ENCODE results near the gene ULBP1. TPM values are rescaled to one million over a fixed set of nuclear protein-coding genes. Genes with fewer than 3 reads are reported as not detected.
A peak's percentile ranks its signal among the peaks of the same experiment; 100 is the strongest.
"Not testable (repeated sequence)": the region's sequence is repeated elsewhere in the genome, so short reads cannot be mapped to it uniquely, and the experiment has no call there.

The ULBP1 gene
- total and polyA plus RNA-seq, 3 experiments from 2014 or later, result 0.60 to 0.74 TPM; not detected in 1

DNA sequence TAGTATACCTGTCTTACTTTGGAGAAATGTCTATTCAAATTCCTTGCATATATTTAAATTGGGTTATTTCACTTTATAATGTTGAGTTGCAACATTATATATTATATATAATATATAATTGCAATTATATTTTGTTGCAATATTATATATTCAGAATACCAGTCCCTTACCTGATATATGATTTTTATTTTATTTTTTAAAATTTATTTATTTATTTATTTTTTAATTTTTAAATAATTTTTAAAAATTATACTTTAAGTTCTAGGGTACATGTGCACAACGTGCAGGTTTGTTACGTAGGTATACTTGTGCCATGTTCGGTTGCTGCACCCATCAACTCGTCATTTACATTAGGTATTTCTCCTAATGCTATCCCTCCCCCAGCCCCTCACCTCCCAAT lies 36.7 kb upstream of the ULBP1 start:
- POLR2A ChIA-PET; H3K9me3 Mint-ChIP-seq; H3K36me3 ChIP-seq (ENCODE audit: insufficient read depth, low read length); H3K27ac ChIP-seq (ENCODE audit: low read depth, low read length); H3K4me3 Mint-ChIP-seq; DNase-seq; H3K4me3 ChIP-seq (ENCODE audit: low read length); CTCF ChIA-PET; H3K9me3 ChIP-seq (ENCODE audit: low read length); H3K36me3 Mint-ChIP-seq; H3K27ac Mint-ChIP-seq: not testable (repeated sequence)
- peaks cover 20% of the 10 kb centered on the region for H3K4me1 ChIP-seq (ENCODE audit: insufficient read depth, low read length)
- peaks cover 80 to 92% of the 10 kb centered on the region in 2 donors for H3K27me3 Mint-ChIP-seq
- H3K4me1 Mint-ChIP-seq, result peaks cover 23 to 33% (median 26%) of the 10 kb centered on the region in 3 donors
- peaks cover 58% of the 10 kb centered on the region for H3K27me3 ChIP-seq (ENCODE audit: insufficient read depth, low read length, poor library complexity, severe bottlenecking)

DNA sequence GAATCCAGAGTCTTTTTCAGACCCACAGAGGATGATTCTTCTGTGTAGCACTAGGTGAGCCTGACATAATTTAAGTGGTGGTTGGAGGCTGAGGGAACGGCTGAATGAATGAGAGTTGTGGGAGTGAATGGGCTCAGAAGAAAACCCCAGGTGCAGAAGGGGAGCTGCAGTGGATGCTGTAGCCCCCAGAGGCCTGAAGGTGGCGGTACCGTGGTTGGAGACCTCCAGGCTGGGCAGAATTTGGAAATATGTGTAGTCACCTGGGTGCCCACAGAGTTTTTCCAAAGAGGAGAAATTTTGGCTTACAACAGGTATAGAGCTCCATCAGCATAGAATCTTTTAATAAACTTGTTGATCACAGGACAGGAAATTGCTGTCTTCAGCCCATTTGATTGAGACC lies 34.3 kb upstream of the ULBP1 start:
- peak overlapping the region in 1 of 8 donors; percentile 15 for H3K27ac Mint-ChIP-seq
- no peaks in the 10 kb centered on the region for H3K36me3 Mint-ChIP-seq
- Histone ChIP-seq H3K27ac (ENCODE audit: low read depth, low read length) (no peak overlapping the region), H3K4me3 (ENCODE audit: low read length) (no peak overlapping the region), H3K4me1 (ENCODE audit: insufficient read depth, low read length) (peaks cover 14% of the 10 kb centered on the region), H3K36me3 (ENCODE audit: insufficient read depth, low read length) (no peaks in the 10 kb centered on the region), H3K27me3 (ENCODE audit: insufficient read depth, low read length, poor library complexity, severe bottlenecking) (peaks cover 52% of the 10 kb centered on the region), H3K9me3 (ENCODE audit: low read length) (no peaks in the 10 kb centered on the region)
- ChIA-PET CTCF (no interaction called here), POLR2A (no interaction called here)
- H3K4me1 Mint-ChIP-seq, result peaks cover 8 to 13% (median 12%) of the 10 kb centered on the region in 3 donors
- peaks cover 73 to 90% of the 10 kb centered on the region in 2 donors for H3K27me3 Mint-ChIP-seq
- H3K9me3 Mint-ChIP-seq, result no peaks in the 10 kb centered on the region
- no peak overlapping the region for H3K4me3 Mint-ChIP-seq
- DNase-seq, result no peak

DNA sequence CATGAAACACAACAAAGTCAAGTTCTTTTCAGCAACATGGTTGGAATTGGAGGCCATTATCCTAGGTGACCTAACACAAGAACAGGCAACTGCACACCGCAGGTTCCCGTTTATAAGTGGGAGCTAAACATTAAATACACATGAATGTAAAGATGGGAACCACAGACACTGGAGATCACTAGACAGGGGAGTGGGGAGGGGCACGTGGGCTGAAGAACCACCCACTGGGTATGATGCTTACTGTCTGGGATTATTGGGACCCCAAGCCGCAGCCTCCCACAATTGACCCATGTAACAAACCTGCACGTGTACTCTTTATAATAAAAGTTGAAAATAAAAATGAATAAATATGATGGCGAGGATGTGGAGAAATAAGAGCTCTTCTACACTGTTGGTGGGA lies 32.2 kb upstream of the ULBP1 start:
- H3K4me3 Mint-ChIP-seq, result no peak overlapping the region
- Histone ChIP-seq H3K4me3 (ENCODE audit: low read length) (no peak overlapping the region), H3K27me3 (ENCODE audit: insufficient read depth, low read length, poor library complexity, severe bottlenecking) (peaks cover 55% of the 10 kb centered on the region), H3K27ac (ENCODE audit: low read depth, low read length) (no peak overlapping the region), H3K4me1 (ENCODE audit: insufficient read depth, low read length) (peaks cover under 1% of the 10 kb centered on the region), H3K36me3 (ENCODE audit: insufficient read depth, low read length) (no peaks in the 10 kb centered on the region), H3K9me3 (ENCODE audit: low read length) (no peaks in the 10 kb centered on the region)
- H3K27me3 Mint-ChIP-seq, result peaks cover 76 to 95% of the 10 kb centered on the region in 2 donors
- no peaks in the 10 kb centered on the region for H3K9me3 Mint-ChIP-seq
- H3K4me1 Mint-ChIP-seq, result peaks cover under 1 to 1% (median under 1%) of the 10 kb centered on the region in 3 donors
- no peak overlapping the region for H3K27ac Mint-ChIP-seq
- H3K36me3 Mint-ChIP-seq, result no peaks in the 10 kb centered on the region
- DNase-seq, result no peak
- CTCF ChIA-PET, result interaction anchor here (1.0 to 1.4 kb wide), 3 partner anchors 79 to 86 kb away, joined by 3 to 4 read pairs (median 3); no protein-coding TSS in a partner anchor
- POLR2A ChIA-PET, result no interaction called here

DNA sequence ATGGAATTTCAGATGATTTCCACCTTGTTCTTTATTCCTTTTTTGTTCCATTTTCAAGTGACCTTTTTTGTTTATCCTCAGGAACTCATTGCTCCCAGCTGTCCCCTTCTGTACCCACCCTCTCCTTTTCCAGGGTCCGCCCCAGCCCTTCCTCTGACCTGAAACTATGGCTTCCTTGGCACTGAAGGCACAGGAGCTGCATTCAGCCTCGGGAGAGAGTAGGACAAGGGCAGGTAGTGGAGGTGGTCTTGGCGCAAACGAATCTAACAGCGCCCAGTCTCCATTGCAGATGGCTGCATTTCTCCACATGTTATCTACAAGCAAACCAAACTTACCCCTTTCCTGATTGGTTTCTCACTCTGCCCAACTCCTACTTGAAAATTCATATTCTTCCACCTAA lies 30.7 kb upstream of the ULBP1 start:
- Mint-ChIP-seq H3K27me3 (peaks cover 80 to 96% of the 10 kb centered on the region in 2 donors), H3K36me3 (no peaks in the 10 kb centered on the region), H3K9me3 (no peaks in the 10 kb centered on the region), H3K4me1 (peaks cover 4 to 7% (median 4%) of the 10 kb centered on the region in 3 donors), H3K27ac (no peak overlapping the region), H3K4me3 (peak overlapping the region in 1 of 7 donors; percentile 28)
- no peaks in the 10 kb centered on the region for H3K36me3 ChIP-seq (ENCODE audit: insufficient read depth, low read length)
- H3K27ac ChIP-seq (ENCODE audit: low read depth, low read length), result no peak overlapping the region
- no peaks in the 10 kb centered on the region for H3K9me3 ChIP-seq (ENCODE audit: low read length)
- peaks cover 65% of the 10 kb centered on the region for H3K27me3 ChIP-seq (ENCODE audit: insufficient read depth, low read length, poor library complexity, severe bottlenecking)
- H3K4me1 ChIP-seq (ENCODE audit: insufficient read depth, low read length), result peaks cover 6% of the 10 kb centered on the region
- ChIA-PET POLR2A (no interaction called here), CTCF (interaction anchor here (1.7 kb wide), 1 partner anchor 84 kb away, joined by 4 read pairs; no protein-coding TSS in a partner anchor)
- no peak overlapping the region for H3K4me3 ChIP-seq (ENCODE audit: low read length)
- DNase-seq, result no peak

DNA sequence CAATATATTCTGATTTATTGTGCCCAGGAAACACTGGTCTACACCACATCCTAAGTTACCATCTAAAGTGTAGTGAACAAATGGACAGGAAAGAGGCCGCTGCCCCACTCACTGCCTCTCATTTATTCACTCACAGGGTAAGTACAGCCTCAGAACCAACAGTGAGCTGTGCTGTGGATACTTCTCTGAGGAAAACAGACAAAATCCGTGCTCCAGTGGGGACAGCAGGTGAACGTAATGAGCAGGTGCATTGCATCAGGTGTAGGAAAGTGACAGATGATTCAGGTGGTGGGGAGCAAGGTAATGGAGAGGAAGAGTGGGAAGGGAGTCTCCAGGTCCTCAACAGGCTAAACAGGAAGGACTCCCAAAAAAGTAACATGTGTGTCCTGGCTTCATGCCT lies 30.3 kb upstream of the ULBP1 start:
- H3K27me3 ChIP-seq (ENCODE audit: insufficient read depth, low read length, poor library complexity, severe bottlenecking), result peaks cover 68% of the 10 kb centered on the region
- POLR2A ChIA-PET, result no interaction called here
- no peaks in the 10 kb centered on the region for H3K9me3 Mint-ChIP-seq
- no peaks in the 10 kb centered on the region for H3K36me3 ChIP-seq (ENCODE audit: insufficient read depth, low read length)
- H3K27ac ChIP-seq (ENCODE audit: low read depth, low read length), result no peak overlapping the region
- H3K4me3 Mint-ChIP-seq, result no peak overlapping the region
- no peaks in the 10 kb centered on the region for H3K9me3 ChIP-seq (ENCODE audit: low read length)
- H3K27ac Mint-ChIP-seq, result no peak overlapping the region
- no peak for DNase-seq
- H3K4me3 ChIP-seq (ENCODE audit: low read length), result no peak overlapping the region
- CTCF ChIA-PET, result interaction anchor here (1.7 kb wide), 1 partner anchor 84 kb away, joined by 4 read pairs; no protein-coding TSS in a partner anchor
- peaks cover 6 to 10% (median 8%) of the 10 kb centered on the region in 3 donors for H3K4me1 Mint-ChIP-seq
- H3K27me3 Mint-ChIP-seq, result peaks cover 76 to 92% of the 10 kb centered on the region in 2 donors
- peaks cover 10% of the 10 kb centered on the region for H3K4me1 ChIP-seq (ENCODE audit: insufficient read depth, low read length)
- no peaks in the 10 kb centered on the region for H3K36me3 Mint-ChIP-seq

DNA sequence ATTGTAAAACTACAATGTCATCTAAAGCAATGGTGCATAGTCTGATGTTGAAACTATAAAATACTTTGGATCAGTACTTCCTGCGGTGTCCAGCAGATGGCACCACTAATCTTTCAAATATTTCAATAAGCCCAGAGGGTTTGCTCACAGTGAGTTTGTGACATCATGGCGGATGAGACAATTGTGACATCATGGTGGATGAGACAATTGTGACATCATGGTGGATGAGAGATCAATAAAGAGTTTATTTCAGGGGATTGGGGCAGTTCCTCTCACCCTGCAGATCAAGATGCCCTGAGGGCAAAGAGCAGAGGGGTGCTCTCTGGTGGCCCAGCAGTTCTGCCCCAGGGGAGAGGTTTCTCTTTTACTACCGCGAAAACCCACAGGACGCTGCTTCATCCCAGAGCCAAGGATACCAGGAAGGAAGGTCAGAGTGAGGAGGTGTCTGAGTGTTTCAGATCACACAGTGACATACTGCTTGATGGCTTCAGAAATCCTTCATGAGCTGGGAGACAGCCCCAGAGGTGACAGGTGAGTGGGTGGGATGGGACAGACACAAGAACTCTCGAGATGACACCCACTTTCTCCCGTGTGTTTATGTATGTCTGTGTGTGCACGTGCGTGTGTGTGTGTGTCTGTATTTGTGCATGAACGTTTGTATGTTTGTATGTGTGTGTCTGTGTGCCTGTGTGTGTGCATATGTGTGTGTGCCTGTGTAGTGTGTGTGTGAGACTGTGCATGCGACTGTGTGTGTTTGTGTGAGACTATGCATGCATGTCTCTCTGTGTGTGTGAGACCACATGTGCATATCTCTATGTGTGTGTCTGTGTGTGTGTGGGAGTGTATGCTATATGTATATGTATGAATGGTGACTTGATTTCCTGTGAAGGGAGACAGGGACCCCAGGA lies 29.2 kb upstream of the ULBP1 start:
- peaks cover 13 to 19% (median 19%) of the 10 kb centered on the region in 3 donors for H3K4me1 Mint-ChIP-seq
- Histone ChIP-seq H3K4me1 (ENCODE audit: insufficient read depth, low read length) (peaks cover 20% of the 10 kb centered on the region), H3K27ac (ENCODE audit: low read depth, low read length) (no peak overlapping the region), H3K27me3 (ENCODE audit: insufficient read depth, low read length, poor library complexity, severe bottlenecking) (peaks cover 71% of the 10 kb centered on the region), H3K9me3 (ENCODE audit: low read length) (no peaks in the 10 kb centered on the region), H3K4me3 (ENCODE audit: low read length) (no peak overlapping the region), H3K36me3 (ENCODE audit: insufficient read depth, low read length) (no peaks in the 10 kb centered on the region)
- H3K4me3 Mint-ChIP-seq, result no peak overlapping the region
- no peaks in the 10 kb centered on the region for H3K9me3 Mint-ChIP-seq
- peak; percentile 55 to 79 (median 64) for DNase-seq
- no peaks in the 10 kb centered on the region for H3K36me3 Mint-ChIP-seq
- CTCF ChIA-PET, result interaction anchor here (1.0 to 1.8 kb wide), 3 partner anchors 73 to 82 kb away, joined by 4 to 7 read pairs (median 5); no protein-coding TSS in a partner anchor
- H3K27me3 Mint-ChIP-seq, result peaks cover 76 to 89% of the 10 kb centered on the region in 2 donors
- peak overlapping the region in 3 of 8 donors; percentile 6 to 48 (median 35) for H3K27ac Mint-ChIP-seq
- POLR2A ChIA-PET, result no interaction called here

DNA sequence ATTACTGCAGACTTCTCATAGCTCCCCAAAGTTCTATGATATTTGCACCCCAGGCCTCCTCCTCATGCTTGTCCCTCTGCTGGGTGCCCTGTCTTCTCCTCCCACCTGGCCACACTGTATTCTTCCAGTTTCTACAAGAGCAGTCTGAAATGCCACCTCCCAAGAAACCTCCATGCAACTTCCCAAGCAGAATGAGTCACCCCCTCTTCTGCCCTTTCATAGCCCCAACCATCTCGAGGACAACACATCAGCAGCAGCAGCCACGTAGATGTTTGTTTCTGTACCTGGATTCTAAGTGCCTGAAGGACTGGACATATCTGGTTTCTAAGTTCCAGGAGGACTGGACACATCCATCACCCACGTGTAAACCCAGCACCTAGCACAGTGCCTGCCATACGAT lies 28.5 kb upstream of the ULBP1 start:
- Mint-ChIP-seq H3K36me3 (no peaks in the 10 kb centered on the region), H3K27ac (peak overlapping the region in 4 of 8 donors; percentile 2 to 35 (median 5)), H3K9me3 (no peaks in the 10 kb centered on the region), H3K4me3 (no peak overlapping the region), H3K27me3 (peaks cover 77 to 89% of the 10 kb centered on the region in 2 donors), H3K4me1 (peaks cover 13 to 25% (median 19%) of the 10 kb centered on the region in 3 donors)
- H3K27me3 ChIP-seq (ENCODE audit: insufficient read depth, low read length, poor library complexity, severe bottlenecking), result peaks cover 72% of the 10 kb centered on the region
- no peak for DNase-seq
- POLR2A ChIA-PET, result no interaction called here
- peaks cover 21% of the 10 kb centered on the region for H3K4me1 ChIP-seq (ENCODE audit: insufficient read depth, low read length)
- H3K36me3 ChIP-seq (ENCODE audit: insufficient read depth, low read length), result no peaks in the 10 kb centered on the region
- CTCF ChIA-PET, result interaction anchor here (1.0 to 1.8 kb wide), 3 partner anchors 72 to 82 kb away, joined by 4 to 7 read pairs (median 5); no protein-coding TSS in a partner anchor
- H3K27ac ChIP-seq (ENCODE audit: low read depth, low read length), result no peak overlapping the region
- no peaks in the 10 kb centered on the region for H3K9me3 ChIP-seq (ENCODE audit: low read length)
- H3K4me3 ChIP-seq (ENCODE audit: low read length), result no peak overlapping the region

DNA sequence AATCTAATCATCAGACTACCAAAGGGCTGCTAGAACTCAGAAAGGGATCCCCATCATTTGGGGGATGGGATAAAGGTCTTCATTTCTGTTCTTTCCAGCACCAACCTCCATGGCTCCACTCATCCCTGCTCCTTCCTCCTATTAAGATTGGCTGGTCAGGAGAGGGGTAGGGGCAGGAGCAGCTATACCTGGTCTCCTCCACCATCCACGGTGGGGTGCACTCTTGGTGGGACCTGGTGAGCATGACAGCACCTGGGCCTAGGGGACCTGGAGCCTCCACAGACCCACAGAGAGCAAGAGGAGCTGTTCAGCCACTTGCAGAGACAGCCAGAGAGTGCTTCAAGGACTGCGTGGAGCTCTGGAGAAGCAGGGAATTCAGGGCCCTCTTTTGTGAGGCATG lies 28.1 kb upstream of the ULBP1 start:
- Histone ChIP-seq H3K9me3 (ENCODE audit: low read length) (no peaks in the 10 kb centered on the region), H3K27me3 (ENCODE audit: insufficient read depth, low read length, poor library complexity, severe bottlenecking) (peaks cover 76% of the 10 kb centered on the region), H3K27ac (ENCODE audit: low read depth, low read length) (no peak overlapping the region), H3K4me1 (ENCODE audit: insufficient read depth, low read length) (peaks cover 24% of the 10 kb centered on the region), H3K4me3 (ENCODE audit: low read length) (no peak overlapping the region), H3K36me3 (ENCODE audit: insufficient read depth, low read length) (no peaks in the 10 kb centered on the region)
- H3K4me1 Mint-ChIP-seq, result peaks cover 15 to 29% (median 19%) of the 10 kb centered on the region in 3 donors
- no peaks in the 10 kb centered on the region for H3K36me3 Mint-ChIP-seq
- CTCF ChIA-PET, result interaction anchor here (1.0 to 1.8 kb wide), 4 partner anchors 71 to 81 kb away, joined by 3 to 7 read pairs (median 4); no protein-coding TSS in a partner anchor
- no peak overlapping the region for H3K27ac Mint-ChIP-seq
- POLR2A ChIA-PET, result no interaction called here
- H3K27me3 Mint-ChIP-seq, result peaks cover 76 to 89% of the 10 kb centered on the region in 2 donors
- no peaks in the 10 kb centered on the region for H3K9me3 Mint-ChIP-seq
- no peak for DNase-seq
- no peak overlapping the region for H3K4me3 Mint-ChIP-seq
